ENCODE results near the gene CDK5RAP1. TPM values are rescaled to one million over a fixed set of nuclear protein-coding genes. Genes with fewer than 3 reads are reported as not detected.

CDK5RAP1 gene
- total and polyA plus RNA-seq, 9 of the 15 experiments (the other 6 are each of a cell fraction or from before 2014, with no cell fraction given) = 41.6 to 127 (median 58.3) TPM

DNA sequence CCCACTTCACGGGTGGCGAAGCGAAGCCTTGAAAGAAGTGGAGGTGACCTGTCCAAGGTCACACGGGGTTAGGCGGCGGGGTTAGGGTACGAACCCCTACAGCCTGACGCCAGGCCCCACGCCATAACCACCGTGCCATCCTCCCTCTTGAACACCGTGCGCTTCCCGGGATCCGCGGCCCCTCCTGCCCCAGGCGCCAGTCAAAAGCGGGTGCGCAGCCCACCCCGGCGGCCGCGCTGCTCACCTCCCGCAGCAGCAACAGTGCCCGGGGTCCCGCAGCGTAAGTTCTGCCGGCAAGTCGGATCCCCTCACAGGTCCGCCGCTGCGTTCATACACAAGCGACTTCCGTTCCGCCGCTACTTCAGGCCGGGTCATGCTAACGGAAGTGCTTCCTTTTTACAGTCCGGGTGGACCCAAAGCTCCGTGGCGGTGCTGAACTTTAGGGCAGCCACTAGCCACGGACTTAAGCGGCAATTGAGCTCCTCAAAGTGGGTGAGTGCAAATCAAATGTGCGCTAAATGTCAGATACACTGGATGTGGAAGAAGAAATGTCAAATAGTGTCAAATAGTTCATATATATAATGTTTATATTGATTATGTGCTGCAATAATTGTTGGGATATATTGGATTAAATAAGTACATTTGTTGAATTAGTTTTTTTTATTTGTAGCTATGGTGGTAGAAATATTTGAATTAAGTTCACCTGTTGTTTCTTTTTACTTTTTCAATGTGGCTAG lies at the start of gene CDK5RAP1 (continued):
- peak; percentile 100 for TF ChIP-seq GABPA (tag; conservative IDR thresholded peaks at IDR 0.05; ENCODE audit: low read depth)
- TF ChIP-seq, protein P1, sequence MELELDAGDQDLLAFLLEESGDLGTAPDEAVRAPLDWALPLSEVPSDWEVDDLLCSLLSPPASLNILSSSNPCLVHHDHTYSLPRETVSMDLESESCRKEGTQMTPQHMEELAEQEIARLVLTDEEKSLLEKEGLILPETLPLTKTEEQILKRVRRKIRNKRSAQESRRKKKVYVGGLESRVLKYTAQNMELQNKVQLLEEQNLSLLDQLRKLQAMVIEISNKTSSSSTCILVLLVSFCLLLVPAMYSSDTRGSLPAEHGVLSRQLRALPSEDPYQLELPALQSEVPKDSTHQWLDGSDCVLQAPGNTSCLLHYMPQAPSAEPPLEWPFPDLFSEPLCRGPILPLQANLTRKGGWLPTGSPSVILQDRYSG (tag; conservative IDR thresholded peaks at IDR 0.05; ENCODE audit: low read depth) = peak; percentile 46; the same call in 1 of the 2 replicates
- TF ChIP-seq, protein P2, sequence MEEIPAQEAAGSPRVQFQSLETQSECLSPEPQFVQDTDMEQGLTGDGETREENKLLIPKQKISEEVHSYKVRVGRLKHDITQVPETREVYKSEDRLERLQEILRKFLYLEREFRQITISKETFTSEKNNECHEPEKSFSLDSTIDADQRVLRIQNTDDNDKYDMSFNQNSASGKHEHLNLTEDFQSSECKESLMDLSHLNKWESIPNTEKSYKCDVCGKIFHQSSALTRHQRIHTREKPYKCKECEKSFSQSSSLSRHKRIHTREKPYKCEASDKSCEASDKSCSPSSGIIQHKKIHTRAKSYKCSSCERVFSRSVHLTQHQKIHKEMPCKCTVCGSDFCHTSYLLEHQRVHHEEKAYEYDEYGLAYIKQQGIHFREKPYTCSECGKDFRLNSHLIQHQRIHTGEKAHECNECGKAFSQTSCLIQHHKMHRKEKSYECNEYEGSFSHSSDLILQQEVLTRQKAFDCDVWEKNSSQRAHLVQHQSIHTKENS (CRISPR knock-in tag; IDR thresholded peaks at IDR 0.05) = no peak
- no peak for TF ChIP-seq IRF2 (CRISPR knock-in tag; IDR thresholded peaks at IDR 0.05)
- no peak for TF ChIP-seq MAFG (tag; conservative IDR thresholded peaks at IDR 0.05)
- TF ChIP-seq, protein P3, sequence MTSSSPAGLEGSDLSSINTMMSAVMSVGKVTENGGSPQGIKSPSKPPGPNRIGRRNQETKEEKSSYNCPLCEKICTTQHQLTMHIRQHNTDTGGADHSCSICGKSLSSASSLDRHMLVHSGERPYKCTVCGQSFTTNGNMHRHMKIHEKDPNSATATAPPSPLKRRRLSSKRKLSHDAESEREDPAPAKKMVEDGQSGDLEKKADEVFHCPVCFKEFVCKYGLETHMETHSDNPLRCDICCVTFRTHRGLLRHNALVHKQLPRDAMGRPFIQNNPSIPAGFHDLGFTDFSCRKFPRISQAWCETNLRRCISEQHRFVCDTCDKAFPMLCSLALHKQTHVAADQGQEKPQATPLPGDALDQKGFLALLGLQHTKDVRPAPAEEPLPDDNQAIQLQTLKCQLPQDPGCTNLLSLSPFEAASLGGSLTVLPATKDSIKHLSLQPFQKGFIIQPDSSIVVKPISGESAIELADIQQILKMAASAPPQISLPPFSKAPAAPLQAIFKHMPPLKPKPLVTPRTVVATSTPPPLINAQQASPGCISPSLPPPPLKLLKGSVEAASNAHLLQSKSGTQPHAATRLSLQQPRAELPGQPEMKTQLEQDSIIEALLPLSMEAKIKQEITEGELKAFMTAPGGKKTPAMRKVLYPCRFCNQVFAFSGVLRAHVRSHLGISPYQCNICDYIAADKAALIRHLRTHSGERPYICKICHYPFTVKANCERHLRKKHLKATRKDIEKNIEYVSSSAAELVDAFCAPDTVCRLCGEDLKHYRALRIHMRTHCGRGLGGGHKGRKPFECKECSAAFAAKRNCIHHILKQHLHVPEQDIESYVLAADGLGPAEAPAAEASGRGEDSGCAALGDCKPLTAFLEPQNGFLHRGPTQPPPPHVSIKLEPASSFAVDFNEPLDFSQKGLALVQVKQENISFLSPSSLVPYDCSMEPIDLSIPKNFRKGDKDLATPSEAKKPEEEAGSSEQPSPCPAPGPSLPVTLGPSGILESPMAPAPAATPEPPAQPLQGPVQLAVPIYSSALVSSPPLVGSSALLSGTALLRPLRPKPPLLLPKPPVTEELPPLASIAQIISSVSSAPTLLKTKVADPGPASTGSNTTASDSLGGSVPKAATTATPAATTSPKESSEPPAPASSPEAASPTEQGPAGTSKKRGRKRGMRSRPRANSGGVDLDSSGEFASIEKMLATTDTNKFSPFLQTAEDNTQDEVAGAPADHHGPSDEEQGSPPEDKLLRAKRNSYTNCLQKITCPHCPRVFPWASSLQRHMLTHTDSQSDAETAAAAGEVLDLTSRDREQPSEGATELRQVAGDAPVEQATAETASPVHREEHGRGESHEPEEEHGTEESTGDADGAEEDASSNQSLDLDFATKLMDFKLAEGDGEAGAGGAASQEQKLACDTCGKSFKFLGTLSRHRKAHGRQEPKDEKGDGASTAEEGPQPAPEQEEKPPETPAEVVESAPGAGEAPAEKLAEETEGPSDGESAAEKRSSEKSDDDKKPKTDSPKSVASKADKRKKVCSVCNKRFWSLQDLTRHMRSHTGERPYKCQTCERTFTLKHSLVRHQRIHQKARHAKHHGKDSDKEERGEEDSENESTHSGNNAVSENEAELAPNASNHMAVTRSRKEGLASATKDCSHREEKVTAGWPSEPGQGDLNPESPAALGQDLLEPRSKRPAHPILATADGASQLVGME (CRISPR knock-in tag; IDR thresholded peaks at IDR 0.05) = no peak
- no peak for TF ChIP-seq PTRF (tag; IDR thresholded peaks at IDR 0.05)
- peak; percentile 59; the same call in 1 of the 2 replicates for TF ChIP-seq RNF2 (IDR thresholded peaks at IDR 0.05)
- TF ChIP-seq GTF2A2 (tag; IDR thresholded peaks at IDR 0.05) = peak; percentile 45; the same call in 1 of the 2 replicates
- TF ChIP-seq TCF7 (IDR thresholded peaks at IDR 0.05; ENCODE audit: borderline replicate concordance) = peak; percentile 88
- TF ChIP-seq CTBP1 (IDR thresholded peaks at IDR 0.05; ENCODE audit: borderline replicate concordance) = peak; percentile 80; the same call in 1 of the 2 replicates
- TF ChIP-seq ADNP (tag; IDR thresholded peaks at IDR 0.05) = peak; percentile 57; the same call in 1 of the 2 replicates
- 0 out of 2 replicates have a peak, but pooled peaks have one; percentile 63 for TF ChIP-seq HLTF (IDR thresholded peaks at IDR 0.05)
- TF ChIP-seq ARNT (IDR thresholded peaks at IDR 0.05) = peak in 1 of 2 experiments; percentile 82; a peak in 1 of 4 replicates
- no peak for TF ChIP-seq SRSF3 (IDR thresholded peaks at IDR 0.05; ENCODE audit: insufficient read depth, low read length)
- TF ChIP-seq, protein P4, sequence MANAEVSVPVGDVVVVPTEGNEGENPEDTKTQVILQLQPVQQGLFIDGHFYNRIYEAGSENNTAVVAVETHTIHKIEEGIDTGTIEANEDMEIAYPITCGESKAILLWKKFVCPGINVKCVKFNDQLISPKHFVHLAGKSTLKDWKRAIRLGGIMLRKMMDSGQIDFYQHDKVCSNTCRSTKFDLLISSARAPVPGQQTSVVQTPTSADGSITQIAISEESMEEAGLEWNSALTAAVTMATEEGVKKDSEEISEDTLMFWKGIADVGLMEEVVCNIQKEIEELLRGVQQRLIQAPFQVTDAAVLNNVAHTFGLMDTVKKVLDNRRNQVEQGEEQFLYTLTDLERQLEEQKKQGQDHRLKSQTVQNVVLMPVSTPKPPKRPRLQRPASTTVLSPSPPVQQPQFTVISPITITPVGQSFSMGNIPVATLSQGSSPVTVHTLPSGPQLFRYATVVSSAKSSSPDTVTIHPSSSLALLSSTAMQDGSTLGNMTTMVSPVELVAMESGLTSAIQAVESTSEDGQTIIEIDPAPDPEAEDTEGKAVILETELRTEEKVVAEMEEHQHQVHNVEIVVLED (CRISPR knock-in tag; IDR thresholded peaks at IDR 0.05) = peak; percentile 46; the same call in 1 of the 2 replicates
- peak; percentile 53; the same call in 1 of the 2 replicates for TF ChIP-seq NFE2 (IDR thresholded peaks at IDR 0.05; ENCODE audit: low read depth)
- no peak for TF ChIP-seq SRF (CRISPR knock-in tag; IDR thresholded peaks at IDR 0.05)
